Lung (tissue), 12 donors: ENCODE measurements around the gene PDLIM4. TPM values are rescaled to one million over a fixed set of nuclear protein-coding genes. Genes with fewer than 3 reads are reported as not detected.
A peak's percentile ranks its signal among the peaks of the same experiment; 100 is the strongest.

Source experiments
- ATAC-seq: fragments of 200-7000 bp; cut with Tn5 transposase; one replicate; pipeline ENCODE4 v1.9.1; 2020; ENCODE audit warnings: moderate number of reproducible peaks; ENCODE audit not compliant: insufficient read depth, low FRiP score
- DNase-seq, 3 donors: peaks; one replicate each; pipeline ENCODE4 v3.0.0-alpha.2; 2013 to 2017
- H3K27ac ChIP-seq, 2 donors: one replicate each; pipeline ENCODE4 v1.5.1; 2013; ENCODE audit warnings: mild to moderate bottlenecking in 2 of 2, moderate library complexity in 2 of 2, control low read depth in 1 of 2, inconsistent platforms in 1 of 2, low read depth in 1 of 2, low read length in 1 of 2
- H3K27me3 ChIP-seq, 3 donors: one replicate each; pipeline ENCODE4 v1.5.1; 2013; ENCODE audit warnings: low read length in 2 of 3; ENCODE audit not compliant: control insufficient read depth in 3 of 3, insufficient read depth in 3 of 3
- H3K36me3 ChIP-seq, 4 donors: one replicate each; pipeline ENCODE4 v1.5.1; 2013; ENCODE audit warnings: low read length in 4 of 4, mild to moderate bottlenecking in 1 of 4, moderate library complexity in 1 of 4; ENCODE audit not compliant: control insufficient read depth in 4 of 4, insufficient read depth in 4 of 4
- H3K4me1 ChIP-seq, 5 donors: one replicate each; pipeline ENCODE4 v1.5.1; 2013; ENCODE audit warnings: low read length in 5 of 5, mild to moderate bottlenecking in 2 of 5, moderate library complexity in 1 of 5; ENCODE audit not compliant: control insufficient read depth in 5 of 5, insufficient read depth in 5 of 5
- H3K4me3 ChIP-seq: one replicate; pipeline ENCODE4 v1.5.1; 2013; ENCODE audit warnings: mild to moderate bottlenecking, control low read depth, moderate library complexity
- H3K9ac ChIP-seq, 2 donors: one replicate each; pipeline ENCODE4 v1.5.1; 2013; ENCODE audit warnings: low read length in 2 of 2, control low read depth in 1 of 2; ENCODE audit not compliant: insufficient read depth in 1 of 2
- H3K9me3 ChIP-seq, 4 donors: one replicate each; pipeline ENCODE4 v1.5.1; 2013; ENCODE audit warnings: low read length in 3 of 4, mild to moderate bottlenecking in 1 of 4, moderate library complexity in 1 of 4; ENCODE audit not compliant: control insufficient read depth in 4 of 4, insufficient read depth in 3 of 4
- WGBS, 2 donors: extraction: QIAGEN DNeasy Blood & Tissue Kit; methylation state at CpG; one replicate each; pipeline ENCODE4 v1.1.7; 2013; 5-methylcytosine and 5-hydroxymethylcytosine counted together
- polyA plus RNA-seq, 2 donors: library from polyadenylated mRNA; stranded (reverse); fragments of 200-250 nt; gene quantifications; one replicate each; pipeline ENCODE4 v1.2.1, GENCODE V29; 2013
- total RNA-seq, 2 donors: library from RNA; depleted of rRNA in 1 of 2; stranded (reverse); fragments of >200 nt in 1 of 2; gene quantifications; one replicate each; pipeline ENCODE4 v1.2.1, GENCODE V29; 2014 to 2021
- TF ChIP-seq, protein P1 (sequence below): IDR thresholded peaks from 2 replicates; pipeline ENCODE4 v1.5.1; 2012; ENCODE audit warnings: mild to moderate bottlenecking; ENCODE audit errors: control extremely low read depth, extremely low read depth
- donor health status: control.
- donor health status: control.
- donor health status: Bipolar disorder and iron deficiency.
- donor health status: healthy.
- donor health status: DM: yes; HTN: yes; CAD: no.

The PDLIM4 gene
- total and polyA plus RNA-seq, 4 donors = 7.3 to 13.8 (median 9.6) TPM

DNA sequence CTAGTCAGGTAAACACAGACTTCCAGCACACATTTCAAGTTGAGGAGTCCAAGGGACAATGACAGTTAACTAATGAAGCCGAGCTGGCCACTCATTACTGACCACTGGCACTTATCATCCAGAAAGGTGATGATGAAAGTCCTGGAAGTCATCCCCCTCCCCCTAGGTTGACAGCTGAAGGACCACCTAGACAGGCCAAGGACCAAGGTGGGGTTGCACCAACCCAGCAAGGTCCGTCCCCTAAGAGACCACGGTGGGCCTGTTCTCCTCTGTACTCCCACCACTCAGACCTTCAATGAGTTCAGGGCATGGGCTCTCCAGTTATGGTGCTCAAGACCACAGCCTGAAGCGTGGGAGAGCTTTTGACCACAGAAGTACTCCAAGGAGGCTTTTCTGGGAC lies 43.0 kb upstream of the PDLIM4 start:
- no peaks in the 10 kb centered on the region for H3K27me3 ChIP-seq
- H3K27ac ChIP-seq = peak overlapping the region; percentile 78 to 92
- H3K36me3 ChIP-seq = peaks cover 4 to 27% (median 8%) of the 10 kb centered on the region in 4 donors
- H3K4me3 ChIP-seq = no peak overlapping the region
- TF ChIP-seq, protein P1, sequence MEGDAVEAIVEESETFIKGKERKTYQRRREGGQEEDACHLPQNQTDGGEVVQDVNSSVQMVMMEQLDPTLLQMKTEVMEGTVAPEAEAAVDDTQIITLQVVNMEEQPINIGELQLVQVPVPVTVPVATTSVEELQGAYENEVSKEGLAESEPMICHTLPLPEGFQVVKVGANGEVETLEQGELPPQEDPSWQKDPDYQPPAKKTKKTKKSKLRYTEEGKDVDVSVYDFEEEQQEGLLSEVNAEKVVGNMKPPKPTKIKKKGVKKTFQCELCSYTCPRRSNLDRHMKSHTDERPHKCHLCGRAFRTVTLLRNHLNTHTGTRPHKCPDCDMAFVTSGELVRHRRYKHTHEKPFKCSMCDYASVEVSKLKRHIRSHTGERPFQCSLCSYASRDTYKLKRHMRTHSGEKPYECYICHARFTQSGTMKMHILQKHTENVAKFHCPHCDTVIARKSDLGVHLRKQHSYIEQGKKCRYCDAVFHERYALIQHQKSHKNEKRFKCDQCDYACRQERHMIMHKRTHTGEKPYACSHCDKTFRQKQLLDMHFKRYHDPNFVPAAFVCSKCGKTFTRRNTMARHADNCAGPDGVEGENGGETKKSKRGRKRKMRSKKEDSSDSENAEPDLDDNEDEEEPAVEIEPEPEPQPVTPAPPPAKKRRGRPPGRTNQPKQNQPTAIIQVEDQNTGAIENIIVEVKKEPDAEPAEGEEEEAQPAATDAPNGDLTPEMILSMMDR = no peak
- H3K9ac ChIP-seq = no peak overlapping the region
- no peaks in the 10 kb centered on the region for H3K9me3 ChIP-seq
- DNase-seq = no peak
- peaks cover 0 to 35% (median 8%) of the 10 kb centered on the region in 5 donors for H3K4me1 ChIP-seq
- no peak for ATAC-seq
- WGBS, 2 donors = 96 to 97% methylated on average over 4 of the region's 4 CpGs

DNA sequence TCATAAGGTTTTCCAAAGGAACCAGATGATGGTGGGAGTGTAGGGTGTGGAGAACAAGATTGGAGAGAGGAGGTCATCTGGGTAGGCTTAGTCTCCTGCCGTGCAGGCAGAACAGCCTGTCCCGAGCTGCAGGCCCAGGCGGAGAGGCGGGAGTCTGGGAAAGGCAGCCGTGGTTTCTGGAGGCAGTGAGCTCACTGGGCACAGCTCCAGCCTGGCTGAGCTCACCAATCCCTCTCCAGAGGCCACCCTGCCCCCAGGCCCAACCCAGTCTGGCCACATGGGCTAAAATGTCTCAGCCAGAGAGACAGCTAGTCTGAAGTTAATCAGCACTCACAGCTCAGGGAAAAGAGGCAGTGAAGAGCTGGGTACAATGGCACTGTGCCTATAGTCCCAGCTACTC lies 42.2 kb upstream of the PDLIM4 start:
- H3K4me1 ChIP-seq = peaks cover 0 to 43% (median 13%) of the 10 kb centered on the region in 5 donors
- no peaks in the 10 kb centered on the region for H3K9me3 ChIP-seq
- 57 to 83% methylated on average over 5 of the region's 5 CpGs for WGBS, 2 donors
- TF ChIP-seq, protein P1 = no peak
- peak; percentile 86 for ATAC-seq
- peak overlapping the region; percentile 78 to 92 for H3K27ac ChIP-seq
- no peaks in the 10 kb centered on the region for H3K27me3 ChIP-seq
- H3K36me3 ChIP-seq = peaks cover 3 to 22% (median 5%) of the 10 kb centered on the region in 4 donors
- peak; percentile 83 to 88 (median 83) for DNase-seq
- H3K4me3 ChIP-seq = no peak overlapping the region
- no peak overlapping the region for H3K9ac ChIP-seq

DNA sequence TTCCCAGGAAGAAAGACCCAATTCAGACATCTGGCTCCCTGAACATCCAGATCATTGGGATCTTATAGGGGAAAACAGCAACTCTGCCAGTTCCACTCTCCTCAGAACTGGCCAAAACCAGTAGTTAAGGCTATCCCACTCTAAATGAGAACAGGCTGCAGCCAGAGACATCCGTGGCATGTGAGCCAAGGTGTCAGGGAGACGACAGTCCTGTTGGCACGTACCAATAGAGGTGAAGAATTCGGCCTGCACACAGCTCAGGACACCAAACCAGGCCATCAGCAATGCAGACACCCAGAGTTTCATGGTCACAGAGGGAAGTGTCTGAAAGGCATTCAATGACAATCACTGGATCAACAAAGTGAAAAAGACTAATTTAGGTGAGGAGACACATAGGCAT lies 39.2 kb upstream of the PDLIM4 start:
- H3K27me3 ChIP-seq = no peaks in the 10 kb centered on the region
- H3K9ac ChIP-seq = no peak overlapping the region
- TF ChIP-seq, protein P1 = no peak
- DNase-seq (no peak), ATAC-seq (no peak)
- H3K27ac ChIP-seq = no peak overlapping the region
- H3K4me3 ChIP-seq = no peak overlapping the region
- 87 to 93% methylated on average over 4 of the region's 4 CpGs for WGBS, 2 donors
- peaks cover 3 to 41% (median 26%) of the 10 kb centered on the region in 5 donors for H3K4me1 ChIP-seq
- no peaks in the 10 kb centered on the region for H3K9me3 ChIP-seq
- peaks cover 3 to 9% (median 4%) of the 10 kb centered on the region in 4 donors for H3K36me3 ChIP-seq
